Tibial artery (tissue), 4 donors: ENCODE results near the gene ANKFY1.

ENCODE experiments used
- DNase-seq, 2 donors: peaks; one replicate each; pipeline ENCODE4 v3.0.0-alpha.2; 2019
- H3K27ac ChIP-seq, 2 donors: fragments of 200-600 bp; sonication (generic) in 1 of 2; 1 replicate in 1 of 2; 2 replicates in 1 of 2; pipeline ENCODE4 v1.5.1; 2018 to 2019; ENCODE audit warnings: mild to moderate bottlenecking in 1 of 2
- H3K27me3 ChIP-seq, 2 donors: fragments of 200-600 bp; sonication (generic) in 1 of 2; one replicate each; pipeline versions ENCODE4 v1.5.1 to v1.6.0; 2016 to 2019
- H3K36me3 ChIP-seq, 3 donors: fragments of 200-600 bp; sonication (generic) in 2 of 3; one replicate each; pipeline ENCODE4 v1.5.1; 2016 to 2019; ENCODE audit warnings: mild to moderate bottlenecking in 2 of 3
- H3K4me1 ChIP-seq, 4 donors: fragments of 200-600 bp; sonication (generic) in 2 of 4; 1 replicate in 3 of 4; 2 replicates in 1 of 4; pipeline ENCODE4 v1.5.1; 2016 to 2019
- H3K4me3 ChIP-seq, 2 donors: fragments of 200-600 bp; sonication (generic) in 1 of 2; 1 replicate in 1 of 2; 2 replicates in 1 of 2; pipeline ENCODE4 v1.5.1; 2018 to 2019; ENCODE audit warnings: mild to moderate bottlenecking in 2 of 2
- H3K9me3 ChIP-seq, 3 donors: fragments of 200-600 bp; sonication (generic) in 1 of 3; one replicate each; pipeline ENCODE4 v1.5.1; 2016 to 2019
- CTCF ChIP-seq, 2 experiments: fragments of 200-600 bp in 1 of 2; fragments of 450-650 bp in 1 of 2; IDR thresholded peaks; one replicate each; pipeline ENCODE4 v1.5.1; 2017 to 2019; ENCODE audit warnings: antibody characterized with exemption in 2 of 2, mild to moderate bottlenecking in 1 of 2, moderate library complexity in 1 of 2
- intact Hi-C: fragments of 100-400 bp; cut with DNase I; formaldehyde crosslinking; loops from one replicate; pipeline ENCODE4 v1.15.0; 2023; ENCODE audit warnings: low total_unique reads

The ANKFY1 gene

GRCh38 chr17:4236456-4236855 lies 27.3 kb downstream of the ANKFY1 start:
- H3K36me3 ChIP-seq: peaks cover 17 to 28% (median 25%) of the 10 kb centered on the region in 3 donors
- intact Hi-C loops: no loop called here
- no peaks in the 10 kb centered on the region for H3K27me3 ChIP-seq
- peaks cover 3 to 51% (median 39%) of the 10 kb centered on the region in 4 donors for H3K4me1 ChIP-seq
- no peaks in the 10 kb centered on the region for H3K9me3 ChIP-seq
- DNase-seq: no peak
- no peak for TF ChIP-seq CTCF (IDR thresholded peaks at IDR 0.05)
- H3K27ac ChIP-seq: peak overlapping the region; percentile 59 to 80
- no peak overlapping the region for H3K4me3 ChIP-seq

GRCh38 chr17:4235372-4236279 lies 28.2 kb downstream of the ANKFY1 start:
- Histone ChIP-seq H3K27ac (peak overlapping the region; percentile 59 to 80), H3K27me3 (no peaks in the 10 kb centered on the region), H3K36me3 (peaks cover 12 to 22% (median 21%) of the 10 kb centered on the region in 3 donors), H3K4me3 (no peak overlapping the region), H3K9me3 (no peaks in the 10 kb centered on the region), H3K4me1 (peaks cover 3 to 60% (median 47%) of the 10 kb centered on the region in 4 donors)
- intact Hi-C loops: no loop called here
- no peak for TF ChIP-seq CTCF (IDR thresholded peaks at IDR 0.05)
- no peak for DNase-seq

- no peak for DNase-seq
- peaks cover 7 to 12% (median 9%) of the 10 kb centered on the region in 3 donors for H3K36me3 ChIP-seq
- peak overlapping the region; percentile 80 to 88 for H3K27ac ChIP-seq
- no peaks in the 10 kb centered on the region for H3K27me3 ChIP-seq
- no peak for TF ChIP-seq CTCF (IDR thresholded peaks at IDR 0.05)
- H3K4me3 ChIP-seq: no peak overlapping the region
- intact Hi-C loops: no loop called here
- H3K4me1 ChIP-seq: peaks cover 3 to 70% (median 51%) of the 10 kb centered on the region in 4 donors
- no peaks in the 10 kb centered on the region for H3K9me3 ChIP-seq
Measured at GRCh38 chr17:4234401-4234800, 29.4 kb downstream of the ANKFY1 start.

- Histone ChIP-seq H3K36me3 (peaks cover 3 to 5% (median 4%) of the 10 kb centered on the region in 3 donors), H3K4me3 (no peak overlapping the region), H3K4me1 (peaks cover 3 to 76% (median 51%) of the 10 kb centered on the region in 4 donors), H3K27ac (peak overlapping the region; percentile 80 to 88), H3K27me3 (no peaks in the 10 kb centered on the region), H3K9me3 (no peaks in the 10 kb centered on the region)
- intact Hi-C loops: no loop called here
- no peak for TF ChIP-seq CTCF (IDR thresholded peaks at IDR 0.05)
- no peak for DNase-seq
Measured at GRCh38 chr17:4233668-4234258, 30.0 kb downstream of the ANKFY1 start.

- peaks cover 3 to 82% (median 51%) of the 10 kb centered on the region in 4 donors for H3K4me1 ChIP-seq
- intact Hi-C loops: no loop called here
- no peaks in the 10 kb centered on the region for H3K36me3 ChIP-seq
- H3K27ac ChIP-seq: peak overlapping the region; percentile 80 to 88
- TF ChIP-seq CTCF (IDR thresholded peaks at IDR 0.05): no peak
- no peak for DNase-seq
- H3K27me3 ChIP-seq: no peaks in the 10 kb centered on the region
- H3K9me3 ChIP-seq: no peaks in the 10 kb centered on the region
- no peak overlapping the region for H3K4me3 ChIP-seq
Measured at GRCh38 chr17:4232168-4232813, 31.5 kb downstream of the ANKFY1 start.
